Measurements from ENCODE around the gene THRA.

Gene THRA

GRCh38 chr17:40075201-40075941 lies 12.6 kb downstream of the THRA start:
- TF ChIP-seq ZFX (IDR thresholded peaks at IDR 0.05) (peak; percentile 26; the same call in 1 of the 2 replicates), CTCF (conservative IDR thresholded peaks at IDR 0.05) (peak; percentile 96)
- peak overlapping the region; percentile 75 for H3K27ac ChIP-seq

GRCh38 chr17:40075942-40076498 lies 13.3 kb downstream of the THRA start:
- peak overlapping the region; percentile 75 for H3K27ac ChIP-seq
- TF ChIP-seq CTCF (conservative IDR thresholded peaks at IDR 0.05) (peak; percentile 62; the same call in 1 of the 2 replicates), ZFX (IDR thresholded peaks at IDR 0.05) (no peak)

GRCh38 chr17:40076591-40076990 lies 13.8 kb downstream of the THRA start:
- TF ChIP-seq ZFX (IDR thresholded peaks at IDR 0.05), result no peak
- TF ChIP-seq CTCF (conservative IDR thresholded peaks at IDR 0.05), result no peak
- peak overlapping the region; percentile 75; the same call in 1 of the 2 replicates for H3K27ac ChIP-seq

- TF ChIP-seq CTCF (conservative IDR thresholded peaks at IDR 0.05) (no peak), ZFX (IDR thresholded peaks at IDR 0.05) (no peak)
- no peak overlapping the region for H3K27ac ChIP-seq
These were observed 16.8 kb downstream of the THRA start for GRCh38 chr17:40079545-40079944.

GRCh38 chr17:40084477-40084876 lies 21.7 kb downstream of the THRA start:
- TF ChIP-seq ZFX (IDR thresholded peaks at IDR 0.05) (no peak), CTCF (conservative IDR thresholded peaks at IDR 0.05) (no peak)
- H3K27ac ChIP-seq, result no peak overlapping the region

- no peak overlapping the region for H3K27ac ChIP-seq
- TF ChIP-seq CTCF (conservative IDR thresholded peaks at IDR 0.05) (peak; percentile 90), ZFX (IDR thresholded peaks at IDR 0.05) (no peak)
These were observed 23.6 kb downstream of the THRA start for GRCh38 chr17:40086150-40087044.

Measured in C4-2B (cell line).